Ishikawa (cell line): ENCODE measurements around the gene ART4.

Experiments used
- CREB1 ChIP-seq: IDR thresholded peaks from 2 replicates; pipeline ENCODE4 v1.6.1; 2012; ENCODE audit warnings: low read depth
- EP300 ChIP-seq: IDR thresholded peaks from 2 replicates; pipeline ENCODE4 v1.6.1; 2012; ENCODE audit warnings: borderline replicate concordance

DNA sequence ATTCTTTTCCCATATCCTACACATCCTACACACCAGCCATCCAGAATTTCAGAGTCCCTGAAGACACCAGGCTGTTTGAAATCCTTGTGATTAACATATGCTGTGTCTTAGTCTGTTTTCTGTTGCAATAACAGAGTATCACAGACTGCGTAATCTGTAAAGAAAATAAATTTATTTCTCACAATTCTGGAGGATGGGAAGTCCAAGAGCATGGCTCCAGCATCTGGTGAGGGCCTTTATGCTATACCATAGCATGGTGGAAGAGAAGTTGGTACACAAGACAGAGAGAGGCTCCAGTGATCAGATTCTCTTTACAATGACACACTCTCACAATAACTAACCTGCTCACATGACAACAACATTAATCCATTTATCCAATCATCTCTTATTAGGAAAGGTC is 4.1 kb downstream of the ART4 start:
- TF ChIP-seq CREB1 (no peak), EP300 (no peak)
